Small intestine (tissue), 7 donors: Measurements from ENCODE around the gene FOLR1. TPM values are rescaled to one million over a fixed set of nuclear protein-coding genes. Genes with fewer than 3 reads are reported as not detected.
"Not testable (repeated sequence)": the region's sequence is repeated elsewhere in the genome, so short reads cannot be mapped to it uniquely, and the experiment has no call there.

Experiments
- DNase-seq, 2 donors: peaks; one replicate each; pipeline versions ENCODE4 v3.0.0 to v3.0.0-alpha.2; 2013
- FAIRE-seq: peaks from 2 replicates; lab custom pipeline; 2012; peaks lifted over from hg19 to GRCh38; lab: Jason Lieb, UNC
- H3K27ac ChIP-seq, 3 donors: one replicate each; pipeline ENCODE4 v1.5.1; 2013; ENCODE audit warnings: low read length in 2 of 3, mild to moderate bottlenecking in 2 of 3, control low read depth in 1 of 3, inconsistent platforms in 1 of 3, low read depth in 1 of 3, moderate library complexity in 1 of 3
- H3K27me3 ChIP-seq, 3 donors: one replicate each; pipeline ENCODE4 v1.6.1; 2013; ENCODE audit warnings: low read length in 3 of 3, inconsistent platforms in 1 of 3; ENCODE audit not compliant: control insufficient read depth in 3 of 3, insufficient read depth in 3 of 3
- H3K36me3 ChIP-seq, 3 donors: one replicate each; pipeline ENCODE4 v1.6.1; 2013; ENCODE audit warnings: low read length in 3 of 3, inconsistent platforms in 1 of 3, low read depth in 1 of 3, mild to moderate bottlenecking in 1 of 3, moderate library complexity in 1 of 3; ENCODE audit not compliant: control insufficient read depth in 3 of 3, insufficient read depth in 2 of 3
- H3K4me1 ChIP-seq, 3 donors: one replicate each; pipeline ENCODE4 v1.6.1; 2013; ENCODE audit warnings: low read length in 2 of 3, inconsistent platforms in 1 of 3, low read depth in 1 of 3, mild to moderate bottlenecking in 1 of 3, moderate library complexity in 1 of 3; ENCODE audit not compliant: control insufficient read depth in 3 of 3, insufficient read depth in 2 of 3
- H3K4me3 ChIP-seq, 3 donors: one replicate each; pipeline ENCODE4 v1.5.1; 2013; ENCODE audit warnings: low read length in 3 of 3, control low read depth in 1 of 3, inconsistent platforms in 1 of 3, low read depth in 1 of 3, mild to moderate bottlenecking in 1 of 3, moderate library complexity in 1 of 3
- H3K9me3 ChIP-seq, 2 donors: one replicate each; pipeline ENCODE4 v1.6.1; 2013; ENCODE audit warnings: low read depth in 1 of 2, low read length in 1 of 2; ENCODE audit not compliant: control insufficient read depth in 2 of 2, insufficient read depth in 1 of 2
- whole genome bisulfite sequencing, 3 donors: extraction: QIAGEN DNeasy Blood & Tissue Kit; methylation state at CpG; one replicate each; pipeline ENCODE4 v1.1.7; 2013; 5-methylcytosine and 5-hydroxymethylcytosine counted together
- polyA plus RNA-seq, 4 donors: library from polyadenylated mRNA; stranded (reverse) in 3 of 4; unstranded in 1 of 4; fragments of 200-250 nt in 3 of 4; fragments of 120-200 nt in 1 of 4; gene quantifications; one replicate each; pipeline versions ENCODE4 v1.2.1 to v1.2.3, GENCODE V29; 2013
- donor health status: healthy with polysubstance abuse.
- donor health status: control.
- donor health status: control.
- donor health status: Bipolar disorder and iron deficiency.
- donor health status: healthy.

FOLR1 gene
- polyA plus RNA-seq, 4 donors = 0.19 to 2.5 TPM; not detected in 2

DNA sequence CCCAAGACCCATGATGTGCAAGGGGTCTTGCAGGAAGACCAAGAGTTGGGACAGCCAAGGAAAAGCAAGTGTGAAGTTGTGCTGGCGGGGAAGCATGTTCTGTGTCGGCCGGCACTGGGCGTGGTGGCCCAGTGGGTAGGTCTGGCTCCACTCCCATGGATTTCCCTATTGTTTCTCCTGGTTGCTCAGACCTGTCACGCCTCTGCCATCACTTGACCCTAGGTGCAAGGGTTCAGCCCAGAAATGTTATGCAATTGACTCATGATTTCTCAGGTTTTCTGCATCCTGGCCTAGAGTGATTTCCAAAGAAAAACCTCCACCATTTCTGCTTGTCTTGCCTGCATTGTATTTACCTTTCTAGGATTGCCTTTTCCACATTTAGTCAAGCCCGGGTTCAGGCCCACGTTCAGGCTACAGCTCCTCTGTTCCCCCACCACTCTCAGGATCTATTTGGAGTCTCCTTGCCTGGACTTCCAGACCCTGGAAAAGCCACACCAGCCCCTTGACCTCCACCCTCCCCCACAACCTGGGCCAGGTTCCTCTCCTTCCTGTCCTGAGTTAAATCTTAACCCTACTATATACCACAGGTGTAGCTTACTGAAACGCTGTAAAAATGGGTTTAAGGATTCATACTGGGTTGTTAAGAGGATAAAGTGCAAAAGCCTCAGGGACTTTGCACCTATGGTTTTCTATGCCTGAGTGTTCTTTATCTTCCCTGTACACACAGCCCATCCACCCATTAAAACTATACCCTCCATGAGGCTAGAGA lies 17.5 kb upstream of the FOLR1 start:
- H3K27me3 ChIP-seq = no peaks in the 10 kb centered on the region
- H3K27ac ChIP-seq = peak overlapping the region; percentile 37 to 92 (median 75)
- DNase-seq (peak; percentile 78 to 84), FAIRE-seq (no peak)
- WGBS, 3 donors = 26 to 69% (median 27%) methylated on average over 8 of the region's 8 CpGs
- no peak overlapping the region for H3K4me3 ChIP-seq
- H3K4me1 ChIP-seq = peaks cover 0 to 39% (median 1%) of the 10 kb centered on the region in 3 donors
- H3K9me3 ChIP-seq = no peaks in the 10 kb centered on the region
- H3K36me3 ChIP-seq = no peaks in the 10 kb centered on the region

DNA sequence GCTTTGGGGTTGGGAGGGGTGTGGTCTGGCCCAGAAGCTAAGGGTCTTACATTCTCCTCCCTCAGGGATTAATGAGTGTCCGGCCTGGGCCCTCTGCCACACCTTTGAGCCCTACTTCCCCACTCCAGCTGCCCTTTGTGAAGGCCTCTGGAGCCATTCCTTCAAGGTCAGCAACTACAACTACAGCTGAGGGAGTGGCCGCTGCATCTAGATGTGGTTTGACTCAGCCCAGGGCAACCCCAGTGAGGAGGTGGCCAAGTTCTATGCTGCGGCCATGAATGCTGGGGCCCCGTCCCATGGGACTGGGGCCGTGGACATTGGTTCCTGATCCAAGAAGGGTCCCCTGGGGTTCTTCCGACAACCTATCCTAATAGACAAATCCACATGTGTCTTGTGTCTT lies 14.3 kb upstream of the FOLR1 start:
- H3K27me3 ChIP-seq = no peaks in the 10 kb centered on the region
- 85 to 91% (median 86%) methylated on average over 6 of the region's 6 CpGs for WGBS, 3 donors
- FAIRE-seq = no peak
- peak; percentile 11 to 35 for DNase-seq
- H3K36me3 ChIP-seq = no peaks in the 10 kb centered on the region
- peaks cover 0 to 33% (median 1%) of the 10 kb centered on the region in 3 donors for H3K4me1 ChIP-seq
- H3K9me3 ChIP-seq = no peaks in the 10 kb centered on the region
- H3K4me3 ChIP-seq = no peak overlapping the region
- no peak overlapping the region for H3K27ac ChIP-seq

DNA sequence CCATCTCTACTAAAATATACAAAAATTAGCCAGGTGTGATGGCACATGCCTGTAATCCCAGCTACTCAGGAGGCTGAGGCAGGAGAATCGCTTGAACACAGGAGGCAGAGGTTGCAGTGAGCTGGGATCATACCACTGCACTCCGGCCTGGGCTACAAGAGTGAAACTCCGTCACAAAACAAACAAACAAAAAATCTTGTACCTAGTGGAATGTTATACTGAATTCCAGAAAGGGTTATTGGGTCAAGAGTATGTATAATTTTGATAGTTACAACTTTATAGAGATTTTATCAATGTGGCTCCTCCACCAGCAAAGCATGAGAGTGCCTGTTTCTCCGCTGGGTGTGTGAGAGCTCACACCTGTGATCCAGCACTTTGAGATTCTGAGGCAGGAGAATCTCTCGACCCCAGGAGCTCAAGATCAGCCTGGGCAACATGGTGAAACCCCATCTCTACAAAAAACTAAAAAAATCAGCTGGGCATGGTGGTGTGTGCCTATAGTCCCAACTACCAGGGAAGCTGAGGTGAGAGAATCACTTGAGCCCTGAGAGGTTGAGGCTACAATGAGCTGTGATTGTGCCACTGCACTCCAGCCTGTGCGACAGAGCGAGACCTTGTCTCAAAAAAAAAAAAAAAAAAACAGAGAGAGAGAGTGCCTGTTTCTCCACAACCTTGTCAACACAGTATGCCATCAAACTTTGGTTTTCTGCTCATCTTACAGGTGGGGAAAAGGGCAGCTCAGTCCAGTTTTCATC lies 12.7 kb upstream of the FOLR1 start:
- DNase-seq (no peak), FAIRE-seq (no peak)
- Histone ChIP-seq H3K9me3 (no peaks in the 10 kb centered on the region), H3K27ac (no peak overlapping the region), H3K27me3 (no peaks in the 10 kb centered on the region), H3K4me3 (no peak overlapping the region), H3K4me1 (peaks cover 0 to 24% (median 1%) of the 10 kb centered on the region in 3 donors), H3K36me3 (no peaks in the 10 kb centered on the region)
- WGBS, 3 donors = 78 to 81% (median 80%) methylated on average over 7 of the region's 7 CpGs

DNA sequence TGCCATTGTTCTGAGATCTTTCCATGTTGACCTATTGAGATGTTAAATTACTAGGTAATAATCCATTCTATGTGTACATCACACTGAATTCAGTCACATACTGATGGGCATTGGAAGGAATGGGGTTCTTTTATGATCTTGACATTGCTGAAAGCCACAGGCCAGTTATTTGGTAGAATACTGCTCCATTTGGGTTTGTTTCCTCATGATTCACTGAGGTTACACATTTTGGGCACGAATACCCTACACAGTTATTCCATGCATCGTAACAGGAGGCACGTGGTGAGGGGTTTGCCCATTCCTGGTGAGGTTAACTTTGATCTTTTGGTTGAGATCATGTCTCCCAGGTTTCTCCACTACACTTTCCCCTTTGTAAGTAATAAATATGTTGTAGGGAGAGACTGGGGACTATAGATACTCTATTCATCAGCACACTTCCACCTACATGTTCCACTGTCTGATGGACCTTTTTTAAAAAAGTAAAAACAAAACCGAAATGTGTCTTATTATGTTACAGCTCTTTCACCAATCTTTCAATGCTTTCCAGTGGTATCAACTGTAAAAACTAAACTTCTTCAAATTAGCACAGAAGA lies 12.0 kb upstream of the FOLR1 start:
- DNase-seq (no peak), FAIRE-seq (no peak)
- Histone ChIP-seq H3K4me3 (no peak overlapping the region), H3K27ac (no peak overlapping the region), H3K27me3 (no peaks in the 10 kb centered on the region), H3K9me3 (no peaks in the 10 kb centered on the region), H3K36me3 (no peaks in the 10 kb centered on the region), H3K4me1 (peaks cover 0 to 18% (median 1%) of the 10 kb centered on the region in 3 donors)
- WGBS, 3 donors = 74 to 76% (median 75%) methylated on average over 4 of the region's 4 CpGs

DNA sequence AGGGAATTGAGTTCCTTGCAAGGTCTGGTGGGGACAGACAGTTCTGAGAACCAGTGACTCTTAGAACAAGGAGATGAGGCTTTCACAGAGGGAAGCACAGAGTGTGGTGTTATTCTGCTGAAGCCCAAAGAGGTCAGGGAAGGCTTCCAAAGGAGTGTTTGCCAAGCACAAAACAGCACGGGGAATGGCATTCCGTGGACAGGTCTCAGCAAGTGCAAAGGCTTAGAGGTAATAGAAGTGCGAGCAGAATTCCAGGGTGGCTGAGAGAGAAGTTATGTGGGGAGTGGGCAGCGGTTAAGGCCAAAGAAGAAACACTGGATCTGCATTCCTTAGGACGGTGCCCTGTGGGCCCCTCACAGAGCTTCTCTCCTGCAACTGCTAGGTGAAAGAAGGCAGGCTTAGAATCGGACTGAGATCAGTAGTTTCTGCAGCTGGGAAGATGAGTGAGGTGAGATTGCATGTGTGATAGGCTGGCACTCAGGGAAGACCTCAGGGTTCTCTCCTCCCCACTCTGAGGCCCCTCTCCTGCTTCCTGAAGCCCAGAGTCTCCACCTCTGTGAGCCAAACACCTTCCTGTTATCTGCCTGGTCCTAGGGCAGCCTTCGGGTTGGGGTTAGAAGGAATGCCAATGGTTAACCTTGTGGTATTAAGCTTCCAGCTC lies 10.9 kb upstream of the FOLR1 start:
- H3K4me1 ChIP-seq = peaks cover 0 to 14% (median 1%) of the 10 kb centered on the region in 3 donors
- not testable (repeated sequence) for H3K4me3 ChIP-seq, FAIRE-seq, H3K27me3 ChIP-seq, H3K9me3 ChIP-seq, DNase-seq, H3K36me3 ChIP-seq, H3K27ac ChIP-seq
- WGBS, 3 donors = 64 to 71% (median 68%) methylated on average over 7 of the region's 7 CpGs

DNA sequence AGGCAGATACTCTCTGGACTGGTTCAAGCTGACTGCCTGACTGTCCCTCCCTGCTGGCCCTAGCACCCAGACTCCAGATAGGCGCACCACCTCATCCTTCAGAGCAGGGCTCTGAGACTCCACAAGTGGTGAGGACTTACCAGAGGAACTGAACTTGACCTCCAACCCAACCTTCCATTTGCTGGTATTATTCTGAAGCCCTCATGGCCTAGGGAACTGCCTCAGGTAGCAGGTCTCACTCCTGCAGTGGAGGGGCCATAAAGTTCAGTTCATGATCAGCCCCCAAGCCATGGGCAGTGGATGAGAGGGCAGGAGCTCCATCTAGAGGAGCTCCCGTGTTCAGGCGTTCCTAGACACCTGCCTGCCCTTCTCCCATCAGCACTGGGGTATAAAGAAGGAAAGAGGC lies 10.4 kb upstream of the FOLR1 start:
- WGBS, 3 donors = 49 to 72% (median 70%) methylated on average over 3 of the region's 3 CpGs
- H3K9me3 ChIP-seq, H3K27ac ChIP-seq, H3K4me3 ChIP-seq, FAIRE-seq, H3K36me3 ChIP-seq, H3K27me3 ChIP-seq: not testable (repeated sequence)
- DNase-seq = peak; percentile 13 to 41
- H3K4me1 ChIP-seq = peaks cover 0 to 14% (median 0%) of the 10 kb centered on the region in 3 donors

DNA sequence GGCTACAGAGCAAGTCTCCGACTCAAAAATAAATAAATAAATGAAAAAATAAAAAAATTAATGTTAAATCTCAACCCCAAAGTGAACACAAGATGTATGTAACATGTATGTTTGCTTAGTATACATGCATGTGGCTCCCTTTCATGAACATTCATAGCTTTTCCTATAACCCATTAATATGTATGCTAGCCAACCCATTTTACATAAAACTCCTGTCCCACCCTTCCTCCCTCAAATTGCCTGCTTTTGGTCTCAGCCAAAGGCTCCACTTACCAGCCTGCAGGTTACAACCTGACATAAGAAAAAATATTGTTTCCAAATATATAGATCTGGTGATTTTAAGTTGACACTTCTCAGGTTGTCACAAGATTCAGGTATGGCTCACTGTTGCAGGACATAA lies 3.7 kb upstream of the FOLR1 start:
- peaks cover 0 to 18% (median 0%) of the 10 kb centered on the region in 3 donors for H3K4me1 ChIP-seq
- H3K9me3 ChIP-seq = no peaks in the 10 kb centered on the region
- H3K4me3 ChIP-seq = no peak overlapping the region
- FAIRE-seq = no peak
- H3K27ac ChIP-seq = no peak overlapping the region
- H3K27me3 ChIP-seq = no peaks in the 10 kb centered on the region
- no peaks in the 10 kb centered on the region for H3K36me3 ChIP-seq
- 85 to 95% (median 92%) methylated on average over 1 of the region's 1 CpG for WGBS, 3 donors
- DNase-seq = no peak
